HG03039 (cell line): Measurements from ENCODE around the gene POU2F2.
"Not testable (repeated sequence)": the region's sequence is repeated elsewhere in the genome, so short reads cannot be mapped to it uniquely, and the experiment has no call there.

Experiments used
- ATAC-seq: cut with Tn5 transposase; IDR thresholded peaks from one replicate; pipeline ENCODE4 v1.9.1; 2021; ENCODE audit warnings: mild to moderate bottlenecking, moderate library complexity; ENCODE audit not compliant: unreplicated experiment

The POU2F2 gene

DNA sequence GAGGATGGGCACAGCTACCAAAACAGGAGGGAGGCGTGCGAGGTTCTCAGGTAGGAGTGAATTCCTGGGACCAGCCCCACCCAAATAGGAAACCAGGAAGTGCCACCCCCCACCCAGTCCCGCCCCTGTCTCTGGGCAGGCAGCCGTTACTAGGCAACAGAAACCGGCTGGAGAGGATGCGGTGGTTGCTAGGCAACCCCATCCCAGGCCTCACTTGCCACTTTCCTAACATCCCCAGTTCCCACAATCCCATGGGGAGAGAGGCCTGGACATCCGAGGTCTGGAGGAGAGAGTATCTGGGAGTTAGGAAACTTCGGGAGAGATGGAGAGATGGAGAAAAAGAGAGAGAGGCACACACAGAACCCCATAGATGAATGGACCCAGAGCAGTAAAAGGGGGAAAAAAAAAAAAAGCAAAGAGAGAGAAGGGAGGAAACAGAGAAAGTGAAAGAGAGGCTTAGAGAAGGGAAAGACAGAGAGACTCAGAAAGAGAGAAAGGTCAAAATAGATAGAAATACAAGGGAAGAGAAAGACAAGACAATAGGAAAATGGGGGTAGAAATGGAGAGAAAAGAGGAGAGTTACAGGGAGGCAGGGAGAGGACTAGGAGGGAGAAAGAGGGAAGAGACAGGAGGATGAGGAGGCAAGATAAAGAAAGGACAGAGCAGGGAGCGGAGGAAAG, 66.0 kb downstream of the POU2F2 start:
- ATAC-seq: no peak

DNA sequence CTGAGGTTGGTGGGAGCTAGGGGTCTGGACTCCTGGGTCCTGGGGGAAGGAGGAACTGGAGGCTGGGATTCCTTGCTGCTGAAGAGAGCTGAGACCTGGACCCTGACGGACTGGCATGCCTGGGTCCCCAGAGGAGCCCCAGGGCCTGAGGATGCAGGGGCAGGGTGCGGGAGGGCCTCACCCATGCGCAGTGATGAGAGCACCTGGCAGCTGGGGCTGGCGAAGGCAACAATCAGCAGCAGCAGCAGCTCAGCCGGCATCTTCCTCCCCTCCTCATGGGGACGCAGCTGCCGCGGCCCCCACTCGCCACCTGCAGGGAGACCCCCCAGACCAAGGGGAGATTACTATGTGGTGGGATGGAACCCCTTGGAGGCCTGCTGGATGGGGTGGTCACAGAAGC, 66.7 kb downstream of the POU2F2 start:
- ATAC-seq: no peak

DNA sequence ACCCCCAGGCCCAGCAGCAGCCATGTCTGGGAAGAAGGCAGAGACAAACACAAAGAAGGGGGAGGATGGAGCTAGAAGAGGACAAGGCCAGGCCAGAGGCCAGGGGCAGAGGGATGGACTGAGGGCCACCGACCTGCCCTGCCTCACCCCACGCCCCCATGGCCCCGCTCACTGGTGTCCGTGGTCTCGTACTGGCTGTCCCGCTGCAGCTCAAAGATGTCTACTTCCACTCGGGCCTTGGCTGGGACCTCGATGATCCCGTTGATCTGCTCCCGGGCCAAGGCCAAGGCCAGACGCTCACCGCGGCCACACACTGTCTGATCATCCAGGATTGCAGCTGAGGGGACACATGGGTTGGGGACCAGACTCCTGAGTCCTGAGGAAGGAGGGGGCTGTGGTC, 67.2 kb downstream of the POU2F2 start:
- no peak for ATAC-seq

DNA sequence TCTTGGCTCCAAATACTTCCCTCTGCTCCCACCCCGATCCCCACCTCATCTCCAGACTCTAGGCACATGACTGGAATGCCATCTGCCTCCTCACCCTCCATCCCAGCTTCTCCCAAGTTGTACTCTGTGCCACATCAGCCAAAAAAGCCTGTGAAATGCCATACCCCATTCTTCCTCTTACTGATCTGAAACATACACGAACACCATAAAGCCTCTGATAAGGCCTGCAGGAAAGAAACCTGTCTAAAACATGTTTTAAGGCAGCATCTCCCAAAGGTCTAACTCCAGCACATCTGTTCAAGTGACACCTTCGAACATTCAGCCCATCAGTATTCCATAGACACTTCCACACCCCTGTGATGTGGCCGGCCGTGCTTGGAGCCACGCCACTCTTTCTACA, 67.8 kb downstream of the POU2F2 start:
- no peak for ATAC-seq

DNA sequence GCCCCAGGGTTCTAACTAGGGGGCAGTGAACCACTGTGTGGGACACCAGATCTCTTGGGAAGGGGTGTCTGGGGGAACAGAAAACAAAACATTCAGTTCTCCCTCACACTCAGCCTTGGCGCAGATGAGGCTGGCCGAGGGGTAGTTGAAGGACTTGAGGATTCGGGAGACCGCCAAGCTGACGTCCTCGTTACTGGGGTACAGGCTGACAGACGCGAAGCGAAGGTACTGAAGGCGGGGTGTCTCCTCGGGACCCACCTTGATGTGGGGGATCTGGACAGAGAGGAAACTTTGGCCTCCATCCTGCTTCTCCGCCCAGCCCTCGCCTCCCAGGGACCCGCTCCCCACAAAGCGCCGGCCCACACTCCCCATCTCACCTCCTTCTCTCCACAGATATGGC, 69.9 kb downstream of the POU2F2 start:
- ATAC-seq: no peak

DNA sequence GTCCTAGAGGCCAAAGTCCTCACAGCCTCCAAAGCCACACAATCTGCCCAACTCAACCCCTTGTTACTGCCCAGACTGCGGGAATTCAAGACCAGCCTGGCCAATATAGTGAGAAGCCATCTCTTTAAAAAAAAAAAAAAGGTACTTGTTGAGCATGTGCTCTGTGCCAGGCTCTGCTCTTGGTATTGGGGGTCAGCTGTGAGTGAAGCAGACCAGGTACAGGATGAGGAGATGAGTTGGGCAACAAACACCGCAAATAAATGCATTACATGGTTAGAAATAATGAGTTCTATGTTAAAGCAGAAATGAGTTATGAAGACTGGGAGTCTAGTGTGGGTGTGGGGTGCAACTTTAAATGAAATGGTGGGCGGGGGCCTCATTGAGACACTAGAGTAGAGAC, 72.1 kb downstream of the POU2F2 start:
- no peak for ATAC-seq

DNA sequence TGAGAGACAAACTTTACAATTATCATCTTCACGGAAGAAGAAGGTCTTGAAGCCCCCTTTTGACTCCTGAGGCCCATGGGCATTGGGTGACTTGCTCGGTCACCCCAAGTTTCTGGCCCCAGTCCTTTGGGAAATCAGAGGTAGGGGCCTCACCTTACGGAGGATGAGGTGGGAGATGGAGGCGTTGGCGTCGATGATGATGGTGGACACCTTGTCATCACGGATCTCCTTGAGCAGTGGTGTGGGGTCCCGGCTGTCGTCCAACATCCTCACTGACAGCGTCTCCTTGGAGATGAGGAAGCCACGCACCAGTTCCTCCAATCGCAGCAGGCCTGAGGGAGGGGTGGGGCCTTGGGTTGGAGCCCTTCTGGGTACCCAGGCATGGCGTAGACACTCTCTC, 73.0 kb downstream of the POU2F2 start:
- ATAC-seq: no peak

DNA sequence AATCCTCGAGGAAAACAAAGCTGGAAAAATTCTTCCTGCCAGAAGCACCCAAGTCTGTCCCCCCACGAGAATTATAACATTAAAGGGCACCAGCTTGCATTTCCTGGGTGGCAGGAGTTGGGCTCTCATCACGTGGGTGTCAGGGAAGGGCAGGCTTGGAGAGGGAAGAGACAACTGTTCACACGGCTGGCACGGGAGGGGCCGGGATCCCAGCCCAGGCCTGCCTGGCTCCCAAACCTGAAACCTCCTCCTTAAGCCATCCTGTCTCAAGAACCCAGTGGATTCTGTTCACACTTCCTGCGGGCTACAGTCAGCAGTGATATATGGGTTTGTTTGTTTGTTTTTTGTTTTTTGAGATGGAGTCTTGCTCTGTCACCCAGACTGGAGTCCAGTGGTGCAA, 74.4 kb downstream of the POU2F2 start:
- ATAC-seq: no peak

DNA sequence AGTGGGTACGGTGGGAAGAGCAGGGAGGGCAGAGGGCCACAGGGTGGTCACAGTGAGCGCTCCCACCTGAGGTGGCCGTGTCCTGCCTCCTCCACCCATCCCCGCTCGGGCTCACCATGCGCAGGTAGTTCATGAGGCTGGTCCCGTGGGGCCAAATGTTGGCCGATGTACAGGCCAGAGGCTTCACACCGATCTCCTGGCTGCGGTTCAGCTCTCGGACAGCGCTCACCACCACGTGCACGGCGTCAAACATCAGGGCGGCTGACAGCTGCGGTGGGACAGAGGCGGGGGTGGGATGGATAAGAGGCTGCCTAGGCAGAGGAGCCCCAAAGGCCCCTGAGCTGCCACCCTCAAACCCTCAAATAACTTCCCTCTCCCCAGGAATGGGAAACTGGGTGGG, 78.0 kb downstream of the POU2F2 start:
- no peak for ATAC-seq

DNA sequence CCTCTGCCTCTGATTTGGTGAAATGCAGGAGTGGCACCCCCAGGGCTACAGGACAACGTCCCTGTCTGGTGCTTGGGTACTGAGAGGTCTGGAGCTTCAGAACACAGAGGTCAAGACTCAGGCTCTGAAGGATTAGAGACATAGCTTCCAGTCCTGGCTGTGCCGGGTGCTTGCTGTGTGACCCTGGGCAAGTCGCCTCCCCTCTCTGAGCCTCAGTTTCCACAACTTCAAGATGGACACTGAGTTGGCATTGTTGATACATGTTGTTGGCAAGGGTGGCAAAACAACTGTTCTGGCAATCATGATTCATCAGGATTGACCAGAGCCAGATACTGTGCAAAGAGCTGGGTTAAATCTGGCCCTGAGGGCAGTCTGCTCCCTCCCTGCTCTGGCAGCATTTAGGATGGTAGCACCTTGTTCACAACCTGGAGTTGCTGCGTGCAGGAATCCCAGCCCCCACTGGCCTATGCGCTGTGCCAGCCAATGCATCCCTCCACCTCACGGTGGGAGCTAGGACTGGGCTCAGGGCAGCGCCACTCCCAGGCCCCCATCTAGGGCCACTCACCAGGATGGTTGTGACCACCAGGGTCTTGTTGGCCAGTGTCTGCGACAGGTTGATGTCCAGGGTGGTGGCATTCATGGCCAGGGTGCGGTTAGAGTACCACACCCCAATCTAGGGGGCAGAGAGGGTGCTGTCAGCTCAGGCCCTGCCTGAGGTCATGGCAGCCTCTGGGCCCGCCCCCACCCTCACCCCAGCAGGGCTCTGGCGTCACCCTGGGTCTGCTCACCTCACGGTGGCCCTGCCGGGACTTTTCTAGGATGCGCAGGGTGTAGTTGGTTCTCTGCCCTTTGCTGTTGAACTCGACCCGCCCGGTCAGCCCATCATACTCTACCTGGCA, 79.0 kb downstream of the POU2F2 start:
- ATAC-seq: no peak

DNA sequence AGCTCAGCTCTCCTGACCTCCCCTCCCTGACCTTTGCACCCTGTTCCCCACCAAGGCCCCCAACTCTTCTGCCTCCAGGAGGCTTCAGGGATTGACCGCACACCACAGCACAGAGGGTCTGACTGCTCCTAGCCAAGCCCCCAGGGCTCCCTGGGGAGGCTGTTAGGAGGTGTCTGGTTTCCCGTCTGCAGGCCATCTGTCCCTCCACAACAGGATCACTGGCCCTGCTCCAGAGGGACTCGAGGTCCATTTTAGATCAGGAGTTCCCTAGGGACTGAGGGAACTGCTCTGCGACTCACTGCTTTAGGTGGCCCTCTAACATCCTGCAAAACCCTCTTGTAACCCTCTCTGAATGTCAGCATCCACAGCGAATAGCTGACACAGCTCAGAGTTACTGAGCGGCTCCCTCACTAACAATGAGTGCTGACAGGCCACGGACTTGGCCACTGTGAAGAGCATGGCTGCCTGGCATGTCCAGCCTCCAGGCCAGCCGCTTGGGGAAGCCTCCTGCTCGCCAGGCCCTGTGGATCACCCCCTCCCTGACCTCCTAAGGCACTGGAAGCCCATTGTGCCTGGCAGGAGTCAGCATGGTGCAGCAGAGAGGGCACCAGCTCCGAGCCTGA, 79.9 kb downstream of the POU2F2 start:
- ATAC-seq: no peak

DNA sequence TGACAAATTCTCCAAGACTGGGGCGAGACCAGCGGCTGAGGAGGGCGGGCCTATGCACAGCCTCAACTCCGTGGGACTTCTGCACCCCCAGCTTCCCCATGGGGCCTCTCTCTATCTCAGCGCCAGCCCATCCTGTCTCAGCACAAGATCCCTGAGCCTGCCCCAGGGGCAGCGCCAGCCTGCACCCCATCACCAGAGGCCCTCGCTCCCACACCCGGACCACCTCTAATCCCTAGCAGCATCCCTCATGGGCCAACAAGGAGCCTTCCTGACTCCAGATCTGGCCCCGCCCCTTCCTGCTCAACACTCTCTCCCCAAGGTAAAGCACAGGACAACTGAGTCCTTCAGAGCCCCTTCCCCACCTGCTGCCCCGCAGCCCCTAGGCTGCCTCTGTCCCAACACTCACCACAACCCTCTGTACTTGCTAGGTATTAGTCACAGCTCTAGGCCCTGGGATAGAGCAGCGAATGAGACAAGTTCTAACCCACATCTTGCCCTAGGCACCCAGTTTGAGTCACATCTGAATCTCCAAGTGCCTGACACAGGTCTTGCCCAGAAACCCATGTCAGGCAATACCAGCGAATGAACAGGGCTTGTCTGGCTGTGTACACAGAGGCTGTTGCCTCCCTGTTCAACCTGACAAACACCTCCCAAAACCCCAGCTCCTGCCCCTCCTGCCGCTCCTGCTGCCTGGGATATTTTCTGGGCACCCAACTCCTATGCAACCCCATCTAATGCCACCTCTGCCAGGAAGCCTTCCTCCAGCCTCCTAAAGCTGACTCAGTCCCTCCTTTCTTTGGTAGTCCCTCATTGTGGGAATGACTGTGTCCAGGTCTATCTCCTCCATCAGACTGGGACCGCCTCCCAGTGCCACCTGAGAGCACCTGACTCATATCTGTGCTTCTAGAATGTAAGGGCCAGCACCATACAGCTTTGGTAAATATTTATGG, 80.8 kb downstream of the POU2F2 start:
- no peak for ATAC-seq

DNA sequence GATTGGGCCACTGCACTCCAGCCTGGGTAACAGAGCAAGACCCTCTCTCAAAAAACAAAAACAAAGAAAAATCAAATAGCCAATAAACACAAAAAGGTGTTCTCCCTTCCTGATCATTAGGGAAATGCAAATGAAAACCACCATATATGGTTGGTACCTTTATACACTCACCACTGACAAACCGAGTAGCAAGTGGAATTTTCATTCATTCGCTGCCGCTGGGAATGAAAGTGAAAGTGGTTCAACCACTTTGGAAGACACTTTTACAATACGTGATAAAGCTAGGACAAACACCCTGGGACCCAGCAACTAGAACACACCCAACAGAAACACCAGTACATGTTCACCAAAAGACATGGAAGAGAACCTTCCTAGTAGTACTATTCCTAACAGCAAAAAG, 83.3 kb downstream of the POU2F2 start:
- ATAC-seq: no peak

DNA sequence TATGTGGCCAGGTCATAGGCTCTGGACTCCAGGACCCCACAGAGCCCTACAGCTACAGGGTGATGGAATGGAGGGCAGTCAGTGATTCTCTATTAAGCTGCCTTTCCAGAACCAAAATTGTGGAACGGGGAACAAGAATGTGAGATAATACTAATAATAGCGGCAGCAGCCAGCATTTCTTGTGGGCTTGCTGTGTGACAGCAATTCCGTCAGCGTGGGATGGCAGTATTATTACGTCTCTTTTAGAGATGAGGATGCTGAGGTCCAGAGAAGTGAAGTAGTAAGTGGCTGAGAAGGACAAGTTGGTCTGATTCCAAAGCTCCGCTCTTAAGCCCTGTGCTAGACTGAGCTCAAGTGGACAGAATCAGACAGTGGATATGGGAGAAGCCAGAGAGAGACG, 86.7 kb downstream of the POU2F2 start:
- no peak for ATAC-seq

DNA sequence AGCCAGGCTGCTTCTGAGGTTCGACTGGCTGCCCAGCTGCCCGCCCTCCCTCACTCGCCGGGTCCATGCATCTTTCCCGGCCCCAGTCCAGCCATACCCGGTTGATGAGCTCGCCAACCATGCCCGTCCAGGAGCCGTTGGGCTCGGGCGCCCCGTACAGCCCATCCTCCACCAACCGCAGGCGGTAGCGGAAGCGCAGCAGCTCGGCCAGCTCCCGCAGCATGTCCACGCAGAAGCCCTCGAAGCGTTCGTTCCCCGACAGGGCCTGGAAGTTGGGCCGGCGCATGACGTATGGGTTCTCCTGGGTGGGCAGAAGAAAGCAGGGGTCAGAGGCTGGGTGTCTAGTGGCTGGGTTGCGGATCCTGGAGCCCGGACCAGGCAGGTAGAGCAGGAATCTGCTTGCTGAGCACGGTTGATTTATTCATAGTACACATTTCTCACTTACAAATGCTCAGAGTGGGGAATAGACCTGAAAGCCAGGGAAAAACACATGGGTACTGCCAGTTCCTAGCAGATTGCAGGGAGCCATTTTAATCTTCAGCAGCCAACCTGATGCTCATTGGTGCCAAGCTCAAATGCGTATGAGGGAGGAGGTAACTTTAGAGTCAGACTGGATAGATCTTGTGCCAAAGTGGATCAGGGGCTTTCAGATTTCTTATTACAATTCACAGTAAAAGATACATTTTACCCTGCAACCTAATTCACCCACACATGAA, 89.6 kb downstream of the POU2F2 start:
- no peak for ATAC-seq

DNA sequence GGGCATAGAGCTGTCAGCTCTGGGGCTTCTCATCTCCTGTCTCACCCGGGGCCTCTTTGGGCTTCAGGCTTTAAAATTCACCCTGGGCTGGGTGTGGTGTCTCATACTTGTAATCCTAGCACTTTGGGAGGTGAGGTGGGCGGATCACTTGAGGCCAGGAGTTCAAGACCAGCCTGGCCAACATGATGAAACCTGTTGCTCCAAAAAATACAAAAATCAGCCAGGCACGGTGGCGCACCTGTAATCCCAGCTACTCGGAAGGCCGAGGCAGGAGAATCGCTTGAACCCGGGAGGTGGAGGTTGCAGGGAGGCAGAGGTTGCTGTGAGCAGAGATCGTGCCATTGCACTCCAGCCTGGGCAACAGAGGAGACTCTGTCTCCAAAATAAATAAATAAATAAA, 91.8 kb downstream of the POU2F2 start:
- not testable (repeated sequence) for ATAC-seq

DNA sequence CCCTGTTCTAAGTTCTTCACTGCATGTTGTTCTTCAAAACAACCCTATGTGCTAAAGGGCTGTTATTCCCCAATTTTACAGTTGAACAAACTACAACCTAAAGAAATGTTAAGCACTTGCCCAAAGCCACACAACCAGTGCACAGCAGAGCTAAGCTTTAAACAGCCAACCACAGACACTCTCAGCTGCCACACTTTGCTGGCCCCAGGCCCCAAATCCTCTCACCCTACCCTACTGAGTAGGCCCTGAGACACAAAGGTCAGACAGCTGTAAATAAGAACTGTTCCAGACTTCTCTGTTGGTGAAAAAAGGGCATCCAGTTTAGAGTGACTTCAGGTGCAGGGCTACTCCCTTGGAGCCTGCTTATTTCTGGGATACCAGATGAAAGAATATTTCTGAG, 92.2 kb downstream of the POU2F2 start:
- no peak for ATAC-seq

DNA sequence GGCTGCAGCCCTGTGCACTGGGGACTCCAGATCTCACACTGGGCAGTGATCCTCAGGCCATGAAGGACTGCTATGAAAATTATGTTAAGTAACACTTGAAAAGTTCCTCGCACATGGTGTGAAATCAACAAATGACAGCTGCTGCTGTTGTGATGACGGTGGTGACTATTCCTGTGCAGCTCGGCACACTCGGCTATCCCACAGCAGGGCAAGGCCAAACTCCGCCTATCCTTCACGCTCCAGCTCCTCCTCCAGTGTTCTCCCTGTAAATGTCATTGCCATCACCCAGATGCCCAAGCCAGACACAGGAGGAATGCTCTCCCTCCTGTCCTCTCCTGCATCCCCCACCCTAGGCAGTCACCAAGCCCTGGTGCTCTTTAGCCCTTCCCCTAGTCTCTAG, 93.6 kb downstream of the POU2F2 start:
- no peak for ATAC-seq

DNA sequence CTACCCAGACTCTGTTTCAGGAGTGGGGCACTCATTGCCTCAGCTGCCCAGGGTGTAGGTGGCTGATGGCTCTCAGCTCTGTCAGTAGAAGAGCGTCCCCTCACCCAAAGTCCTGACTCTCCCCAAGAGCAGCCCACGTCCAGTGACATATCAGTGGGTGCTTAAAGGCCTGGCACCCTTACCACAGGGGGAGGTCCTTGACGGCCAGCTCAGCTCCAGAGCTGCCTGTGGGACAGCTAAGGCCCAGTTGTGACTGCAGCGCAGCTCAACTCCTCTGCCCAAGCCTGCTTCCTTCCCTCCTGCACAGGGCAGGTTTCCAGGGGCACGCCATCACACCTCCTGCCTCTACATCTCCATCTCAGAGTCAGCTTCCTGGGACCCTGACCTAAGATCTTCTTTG, 94.6 kb downstream of the POU2F2 start:
- ATAC-seq: no peak
